Retinal pigment epithelial cell (primary cell): ENCODE measurements around the gene BICC1.

Experiments
- DNase-seq: peaks from one replicate; pipeline ENCODE4 v3.0.0-alpha.2; 2010; ENCODE audit warnings: low read depth
- H3K4me3 ChIP-seq: 2 replicates; pipeline ENCODE4 v1.5.1; 2011; ENCODE audit warnings: mild to moderate bottlenecking, low read length, control low read depth, moderate library complexity
- TF ChIP-seq, protein P1 (sequence below): conservative IDR thresholded peaks from 2 replicates; pipeline ENCODE4 v1.5.1; 2011; ENCODE audit warnings: low read depth, low read length, control low read depth, inconsistent platforms

BICC1 gene

DNA sequence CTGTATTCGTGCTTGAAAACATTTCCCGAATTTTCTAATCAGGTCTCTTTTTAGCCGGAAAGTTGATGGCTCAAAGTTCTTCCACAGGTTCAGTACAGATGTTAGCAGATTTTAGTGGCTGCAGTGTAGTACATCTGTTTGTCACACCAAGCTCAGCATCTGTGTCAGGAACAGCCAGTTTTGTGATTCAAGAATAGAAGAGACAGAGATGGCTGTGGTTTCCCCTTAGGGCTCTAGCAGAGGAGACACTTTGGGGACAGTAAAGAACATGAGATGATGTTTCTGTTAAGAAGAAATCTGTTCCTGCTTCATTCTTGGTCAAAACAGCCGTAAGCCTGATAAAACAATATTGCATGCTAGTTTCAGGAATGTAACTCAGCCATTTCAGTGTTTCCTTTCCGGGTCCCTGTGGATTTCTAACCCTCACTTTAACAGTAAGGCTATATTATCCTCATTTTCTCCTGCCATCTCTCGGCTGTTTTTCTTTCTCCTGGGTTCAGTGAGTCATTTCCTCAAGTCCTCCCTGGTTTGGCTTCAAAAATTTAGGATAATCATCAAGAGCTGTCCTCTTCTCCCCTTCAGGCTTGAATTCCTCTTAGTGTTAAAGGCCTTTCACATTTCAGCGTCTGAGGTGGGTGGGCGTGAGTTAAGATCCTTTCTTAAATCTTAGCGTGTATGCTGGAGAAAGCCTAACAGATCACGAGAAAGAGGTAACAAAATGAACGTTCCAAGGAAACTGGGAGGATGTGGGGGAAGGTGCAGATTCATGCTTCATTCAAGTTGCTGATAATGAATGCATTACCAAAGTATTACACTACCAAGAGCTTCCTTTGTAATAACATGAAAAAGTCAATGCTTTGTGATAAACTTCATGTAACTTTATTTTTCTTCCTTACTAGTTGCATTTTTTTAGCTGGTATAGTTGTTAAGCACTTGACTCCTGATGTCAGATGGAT is 37.1 kb upstream of the BICC1 start:
- no peak overlapping the region for H3K4me3 ChIP-seq
- TF ChIP-seq, protein P1, sequence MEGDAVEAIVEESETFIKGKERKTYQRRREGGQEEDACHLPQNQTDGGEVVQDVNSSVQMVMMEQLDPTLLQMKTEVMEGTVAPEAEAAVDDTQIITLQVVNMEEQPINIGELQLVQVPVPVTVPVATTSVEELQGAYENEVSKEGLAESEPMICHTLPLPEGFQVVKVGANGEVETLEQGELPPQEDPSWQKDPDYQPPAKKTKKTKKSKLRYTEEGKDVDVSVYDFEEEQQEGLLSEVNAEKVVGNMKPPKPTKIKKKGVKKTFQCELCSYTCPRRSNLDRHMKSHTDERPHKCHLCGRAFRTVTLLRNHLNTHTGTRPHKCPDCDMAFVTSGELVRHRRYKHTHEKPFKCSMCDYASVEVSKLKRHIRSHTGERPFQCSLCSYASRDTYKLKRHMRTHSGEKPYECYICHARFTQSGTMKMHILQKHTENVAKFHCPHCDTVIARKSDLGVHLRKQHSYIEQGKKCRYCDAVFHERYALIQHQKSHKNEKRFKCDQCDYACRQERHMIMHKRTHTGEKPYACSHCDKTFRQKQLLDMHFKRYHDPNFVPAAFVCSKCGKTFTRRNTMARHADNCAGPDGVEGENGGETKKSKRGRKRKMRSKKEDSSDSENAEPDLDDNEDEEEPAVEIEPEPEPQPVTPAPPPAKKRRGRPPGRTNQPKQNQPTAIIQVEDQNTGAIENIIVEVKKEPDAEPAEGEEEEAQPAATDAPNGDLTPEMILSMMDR = no peak
- DNase-seq = no peak

- TF ChIP-seq, protein P1 = no peak
- no peak for DNase-seq
- no peak overlapping the region for H3K4me3 ChIP-seq
These were observed 35.5 kb upstream of the BICC1 start for GRCh38 chr10:58477122-58477521.

- TF ChIP-seq, protein P1 = no peak
- no peak overlapping the region for H3K4me3 ChIP-seq
- no peak for DNase-seq
These were observed 34.8 kb upstream of the BICC1 start for GRCh38 chr10:58477902-58478301.

- TF ChIP-seq, protein P1 = no peak
- H3K4me3 ChIP-seq = no peak overlapping the region
- DNase-seq = no peak
These were observed 33.6 kb upstream of the BICC1 start for GRCh38 chr10:58479045-58479444.

DNA sequence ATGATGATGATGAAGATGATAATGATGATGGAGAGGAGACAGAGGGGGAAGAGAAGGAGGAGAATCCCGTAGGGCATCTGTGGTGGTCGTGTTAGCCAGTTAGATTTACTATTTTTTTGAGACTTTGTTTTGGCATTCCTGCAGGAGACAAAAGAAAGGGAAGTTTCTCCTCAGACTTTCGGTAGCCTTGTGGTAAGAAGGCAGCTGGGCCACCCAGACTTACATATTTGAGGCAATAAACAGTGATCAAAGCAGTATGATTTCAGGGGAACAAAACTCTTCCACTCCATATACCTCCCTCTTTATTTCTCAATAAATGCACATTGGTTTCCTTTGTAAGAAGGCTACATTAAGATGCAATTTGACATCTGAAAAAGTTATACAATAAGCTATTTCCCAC is 32.4 kb upstream of the BICC1 start:
- TF ChIP-seq, protein P1 = no peak
- no peak overlapping the region for H3K4me3 ChIP-seq
- DNase-seq = no peak

- TF ChIP-seq, protein P1 = no peak
- H3K4me3 ChIP-seq = no peak overlapping the region
- no peak for DNase-seq
These were observed 31.0 kb upstream of the BICC1 start for GRCh38 chr10:58481569-58482109.

GRCh38 chr10:58486821-58487220 is 25.9 kb upstream of the BICC1 start:
- H3K4me3 ChIP-seq = no peak overlapping the region
- no peak for DNase-seq
- TF ChIP-seq, protein P1 = no peak
